HCT116 (cell line): ENCODE data around the gene PLEKHA4. TPM values are rescaled to one million over a fixed set of nuclear protein-coding genes. Genes with fewer than 3 reads are reported as not detected.

ENCODE experiments used
- ATAC-seq: fragments of 200-7000 bp; cut with Tn5 transposase; 2 replicates; pipeline ENCODE4 v1.9.1; 2020; ENCODE audit warnings: mild to moderate bottlenecking, moderate library complexity
- BruUV-seq: library from RNA; stranded (reverse); fragments of 400-500 nt; replicated peaks from 2 replicates; lab custom pipeline; 2021; lab: Mats Ljungman, UMichigan
- CTCF ChIA-PET: fragments of 300-600 bp; sonication (Branson Sonifier 250); formaldehyde crosslinking; loops from one replicate; lab custom pipeline; 2021; ENCODE audit warnings: antibody characterized with exemption; lab: Charles Lee
- POLR2A ChIA-PET: fragments of 300-600, 350-600 bp; sonication (Branson Sonifier 250); formaldehyde crosslinking; loops from one replicate; lab custom pipeline; 2021; ENCODE audit warnings: antibody characterized with exemption; lab: Charles Lee
- RAD21 ChIA-PET, 2 experiments: fragments of 300-600 bp; sonication (Branson Sonifier 250); formaldehyde crosslinking; loops; one replicate each; lab custom pipeline; 2023; ENCODE audit warnings: low total read pairs in 2 of 2; ENCODE audit not compliant: uncharacterized antibody in 2 of 2, unreplicated experiment in 2 of 2, low non-redundant PET in 1 of 2; lab: Charles Lee
- DNase-seq: peaks from one replicate; pipeline ENCODE4 v3.0.0-alpha.2; 2010; ENCODE audit warnings: low read depth, low spot score
- H2AFZ ChIP-seq: fragments of 200-600 bp; shearing (Covaris generic), sonication (generic); 2 replicates; pipeline ENCODE4 v1.6.1; 2017; ENCODE audit warnings: low read depth, mixed run types, mixed read lengths, antibody characterized with exemption, low read length; ENCODE audit not compliant: poor library complexity, severe bottlenecking
- H3K27ac ChIP-seq: 2 replicates; pipeline ENCODE4 v1.5.1; 2012; ENCODE audit warnings: low read depth, low read length
- H3K27me3 ChIP-seq: fragments of 200-600 bp; sonication (generic); 2 replicates; pipeline ENCODE4 v1.6.1; 2016; ENCODE audit warnings: mixed run types, low read length, mixed read lengths; ENCODE audit not compliant: insufficient read depth
- H3K36me3 ChIP-seq, 2 experiments: fragments of 200-500 bp in 1 of 2; fragments of 200-600 bp in 1 of 2; sonication (Bioruptor generic) in 1 of 2; sonication (generic) in 1 of 2; 2 replicates each; pipeline versions ENCODE4 v1.5.1 to v1.6.1; 2014 to 2016; ENCODE audit warnings: low read length in 2 of 2, inconsistent platforms in 1 of 2, mixed read lengths in 1 of 2, mixed run types in 1 of 2; ENCODE audit not compliant: insufficient read depth in 2 of 2, control insufficient read depth in 1 of 2
- H3K4me1 ChIP-seq, 2 experiments: fragments of 200-600 bp in 1 of 2; sonication (generic) in 1 of 2; 2 replicates each; pipeline versions ENCODE4 v1.5.1 to v1.6.1; 2012 to 2017; ENCODE audit warnings: low read length in 2 of 2, inconsistent platforms in 1 of 2, mild to moderate bottlenecking in 1 of 2, mixed read lengths in 1 of 2, mixed run types in 1 of 2, moderate library complexity in 1 of 2; ENCODE audit not compliant: insufficient read depth in 2 of 2, control insufficient read depth in 1 of 2
- H3K4me2 ChIP-seq: fragments of 200-600 bp; sonication (generic); 2 replicates; pipeline ENCODE4 v1.6.1; 2017; ENCODE audit warnings: mixed run types, low read length, mixed read lengths
- H3K4me3 ChIP-seq, 2 experiments: fragments of 200-600 bp in 1 of 2; sonication (generic) in 1 of 2; replicated peaks in 1 of 2; 2 replicates each; pipeline ENCODE4 v1.5.1; 2011 to 2016; ENCODE audit warnings: low read length in 2 of 2, control low read depth in 1 of 2, low read depth in 1 of 2, mild to moderate bottlenecking in 1 of 2, mixed read lengths in 1 of 2, mixed run types in 1 of 2
- H3K79me2 ChIP-seq: fragments of 200-600 bp; sonication (generic); 2 replicates; pipeline ENCODE4 v1.6.1; 2017; ENCODE audit warnings: mild to moderate bottlenecking, mixed run types, low read length, moderate library complexity, mixed read lengths; ENCODE audit not compliant: insufficient read depth
- H3K9ac ChIP-seq: fragments of 200-600 bp; sonication (generic); 2 replicates; pipeline ENCODE4 v1.6.1; 2016; ENCODE audit warnings: low read length, mixed read lengths
- H3K9me2 ChIP-seq: fragments of 200-600 bp; sonication (generic), shearing (Covaris generic); 2 replicates; pipeline ENCODE4 v1.6.1; 2017; ENCODE audit warnings: mixed run types, mild to moderate bottlenecking, moderate library complexity; ENCODE audit not compliant: insufficient read depth
- H3K9me3 ChIP-seq, 2 experiments: fragments of 200-500 bp in 1 of 2; fragments of 200-600 bp in 1 of 2; sonication (Bioruptor generic) in 1 of 2; sonication (generic) in 1 of 2; 2 replicates each; pipeline ENCODE4 v1.6.1; 2014 to 2017; ENCODE audit warnings: low read length in 2 of 2, mixed read lengths in 2 of 2, inconsistent platforms in 1 of 2, low read depth in 1 of 2, mild to moderate bottlenecking in 1 of 2, mixed run types in 1 of 2, moderate library complexity in 1 of 2; ENCODE audit not compliant: control insufficient read depth in 1 of 2, insufficient read depth in 1 of 2
- H4K20me1 ChIP-seq: fragments of 200-600 bp; sonication (generic), shearing (Covaris generic); 2 replicates; pipeline ENCODE4 v1.6.1; 2017; ENCODE audit warnings: mixed run types, mild to moderate bottlenecking, moderate library complexity; ENCODE audit not compliant: insufficient read depth
- CBX3 ChIP-seq: IDR thresholded peaks from 2 replicates; pipeline ENCODE4 v1.6.1; 2012; ENCODE audit warnings: low read depth
- CEBPB ChIP-seq: IDR thresholded peaks from 2 replicates; pipeline ENCODE4 v1.6.1; 2012; ENCODE audit warnings: low read depth
- CTCF ChIP-seq, 3 experiments: fragments of 200-600 bp in 1 of 3; sonication (generic) in 1 of 3; IDR thresholded peaks in 2 of 3; conservative IDR thresholded peaks in 1 of 3; 2 replicates each; pipeline ENCODE4 v1.5.1; 2012 to 2017; ENCODE audit warnings: low read depth in 2 of 3, low read length in 2 of 3, antibody characterized with exemption in 1 of 3, borderline replicate concordance in 1 of 3, control low read depth in 1 of 3, mild to moderate bottlenecking in 1 of 3, mixed read lengths in 1 of 3, mixed run types in 1 of 3, moderate library complexity in 1 of 3; ENCODE audit not compliant: insufficient read depth in 1 of 3
- ELF1 ChIP-seq: IDR thresholded peaks from 2 replicates; pipeline ENCODE4 v1.6.1; 2012; ENCODE audit warnings: low read depth, borderline replicate concordance
- FOSL1 ChIP-seq: IDR thresholded peaks from 2 replicates; pipeline ENCODE4 v1.6.1; 2012; ENCODE audit warnings: low read depth
- JUND ChIP-seq: IDR thresholded peaks from 2 replicates; pipeline ENCODE4 v1.6.1; 2012
- MAX ChIP-seq: IDR thresholded peaks from 2 replicates; pipeline ENCODE4 v1.6.1; 2012
- POLR2A ChIP-seq: IDR thresholded peaks from 2 replicates; pipeline ENCODE4 v1.7.0; 2011; ENCODE audit warnings: borderline replicate concordance; ENCODE audit not compliant: insufficient read depth, insufficient read length; ENCODE audit errors: extremely low read depth
- POLR2AphosphoS5 ChIP-seq: IDR thresholded peaks from 2 replicates; pipeline ENCODE4 v1.6.1; 2011; ENCODE audit warnings: mild to moderate bottlenecking, low read depth, low read length, moderate library complexity
- RAD21 ChIP-seq: IDR thresholded peaks from 2 replicates; pipeline ENCODE4 v1.6.1; 2012; ENCODE audit warnings: low read depth, mild to moderate bottlenecking
- TCF7L2 ChIP-seq: IDR thresholded peaks from 2 replicates; pipeline ENCODE4 v1.7.0; 2011; ENCODE audit warnings: borderline replicate concordance, inconsistent platforms; ENCODE audit not compliant: insufficient read depth, insufficient read length; ENCODE audit errors: extremely low read depth
- ZBTB33 ChIP-seq: IDR thresholded peaks from 2 replicates; pipeline ENCODE4 v1.6.1; 2011; ENCODE audit warnings: mild to moderate bottlenecking, low read length, moderate library complexity; ENCODE audit not compliant: insufficient replicate concordance; ENCODE audit errors: extremely low read depth
- ZFX ChIP-seq: fragments of 450-650 bp; IDR thresholded peaks from 2 replicates; pipeline ENCODE4 v1.6.1; 2017
- ZNF274 ChIP-seq: fragments of 200-500 bp; sonication (Bioruptor generic); IDR thresholded peaks from 2 replicates; pipeline ENCODE4 v1.6.1; 2014; ENCODE audit warnings: mild to moderate bottlenecking, low read depth, low read length, inconsistent platforms
- intact Hi-C: fragments of 100-400 bp; cut with micrococcal nuclease; formaldehyde crosslinking; loops from 2 replicates; pipeline ENCODE4 v1.10.0; 2022
- total RNA-seq: library from RNA; stranded (reverse); gene quantifications from one replicate; pipeline ENCODE4 v1.2.1, GENCODE V29; 2021; ENCODE audit not compliant: unreplicated experiment

PLEKHA4 gene
- total RNA-seq, 1 experiment from 2014 or later = 20.4 TPM

DNA sequence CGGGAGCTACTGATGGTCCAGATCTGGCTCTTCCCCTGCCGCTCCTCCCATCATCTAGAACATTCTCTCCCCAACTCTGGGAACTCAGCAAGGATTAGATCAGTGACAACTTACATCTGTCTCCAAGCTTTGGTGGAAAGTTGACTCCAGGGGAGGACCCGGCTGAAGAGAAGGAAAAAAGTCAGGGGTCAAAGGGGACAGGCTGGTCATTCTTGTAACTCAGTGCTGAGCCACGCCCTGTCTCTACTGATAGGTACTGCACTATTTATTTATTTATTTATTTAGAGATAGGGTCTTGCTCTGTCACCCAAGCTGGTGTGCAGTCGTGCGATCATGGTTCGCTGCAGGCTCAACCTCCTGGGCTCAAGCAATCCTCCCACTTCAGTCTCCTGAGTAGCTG is 14.3 kb downstream of the PLEKHA4 start:
- Histone ChIP-seq H3K4me1 (peaks cover 0 to 4% of the 10 kb centered on the region in 2 experiments; a peak in 1 of 4 replicates), H3K4me2 (no peak overlapping the region), H3K4me3 (no peak overlapping the region), H3K79me2 (no peaks in the 10 kb centered on the region), H3K9me3 (no peaks in the 10 kb centered on the region), H3K9me2 (no peaks in the 10 kb centered on the region), H4K20me1 (no peaks in the 10 kb centered on the region), H3K27ac (no peak overlapping the region), H3K36me3 (no peaks in the 10 kb centered on the region), H3K9ac (no peak overlapping the region), H2AFZ (no peak overlapping the region), H3K27me3 (no peaks in the 10 kb centered on the region)
- ATAC-seq = no peak
- POLR2A ChIA-PET = no interaction called here
- RAD21 ChIA-PET = no interaction called here
- CTCF ChIA-PET = interaction anchor here (1.5 kb wide), 1 partner anchor 11 kb away, joined by 6 read pairs; no protein-coding TSS in a partner anchor
- intact Hi-C loops = no loop called here
- TF ChIP-seq CTCF (IDR thresholded peaks at IDR 0.05 in 2 of 3, conservative IDR thresholded peaks at IDR 0.05 in 1 of 3; ENCODE audit: borderline replicate concordance in 1 of 3, insufficient read depth in 1 of 3, low read depth in 2 of 3, low read length in 2 of 3) (no peak), ZNF274 (no peak), TCF7L2 (no peak), JUND (no peak), ELF1 (no peak), FOSL1 (no peak), CEBPB (no peak)
- DNase-seq = no peak
- no TSS peak for BruUV-seq

GRCh38 chr19:48853483-48853882 is 14.9 kb downstream of the PLEKHA4 start:
- Histone ChIP-seq H4K20me1 (no peaks in the 10 kb centered on the region), H3K27me3 (no peaks in the 10 kb centered on the region), H3K27ac (no peak overlapping the region), H2AFZ (no peak overlapping the region), H3K79me2 (no peaks in the 10 kb centered on the region), H3K9ac (no peak overlapping the region), H3K4me2 (no peak overlapping the region), H3K4me3 (no peak overlapping the region), H3K4me1 (peaks cover 0 to 3% of the 10 kb centered on the region in 2 experiments; a peak in 1 of 4 replicates), H3K9me3 (no peaks in the 10 kb centered on the region), H3K9me2 (no peaks in the 10 kb centered on the region), H3K36me3 (no peaks in the 10 kb centered on the region)
- intact Hi-C loops = no loop called here
- no TSS peak for BruUV-seq
- ChIA-PET CTCF (interaction anchor here (1.5 kb wide), 1 partner anchor 11 kb away, joined by 6 read pairs; no protein-coding TSS in a partner anchor), POLR2A (no interaction called here), RAD21 (no interaction called here)
- TF ChIP-seq RAD21 (no peak), MAX (no peak), FOSL1 (no peak), CBX3 (no peak), ZFX (no peak), ZBTB33 (no peak), POLR2AphosphoS5 (no peak), POLR2A (no peak)
- DNase-seq (no peak), ATAC-seq (no peak)
